GM21381 (cell line): Measurements from ENCODE around the gene C16orf96.

Experiments
- ATAC-seq: cut with Tn5 transposase; IDR thresholded peaks from one replicate; pipeline ENCODE4 v1.9.1; 2021; ENCODE audit warnings: mild to moderate bottlenecking, moderate library complexity; ENCODE audit not compliant: unreplicated experiment

The C16orf96 gene

GRCh38 chr16:4556112-4556511 is at the start of gene C16orf96:
Gene C16orf96, plus strand, starts transcription at chr16:4556340. Its CDS starts 150 bp downstream, at chr16:4556490.
- ATAC-seq: no peak

DNA sequence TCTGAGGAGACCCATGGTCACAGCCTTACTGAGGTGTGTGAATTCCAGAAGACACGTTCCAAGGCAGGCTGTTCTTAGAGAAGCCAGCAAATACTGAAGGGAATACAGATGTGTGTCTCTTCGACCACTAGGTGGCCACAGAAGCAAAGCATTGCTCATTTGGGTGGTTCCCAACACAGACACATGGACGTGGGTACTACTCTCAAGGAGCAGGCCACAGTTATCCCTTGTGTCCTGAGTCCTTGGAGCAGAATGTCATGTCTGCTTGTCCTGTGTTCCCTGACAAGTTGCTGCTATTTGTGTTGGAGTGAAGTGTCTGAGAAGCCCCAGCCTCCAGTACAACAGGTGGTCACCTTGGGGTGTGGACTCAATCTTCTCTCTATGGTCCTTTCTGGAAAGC is 49.7 kb upstream of the C16orf96 start:
- peak; percentile 63 for ATAC-seq

- ATAC-seq: no peak
Measured at GRCh38 chr16:4507588-4508345, 48.4 kb upstream of the C16orf96 start.

DNA sequence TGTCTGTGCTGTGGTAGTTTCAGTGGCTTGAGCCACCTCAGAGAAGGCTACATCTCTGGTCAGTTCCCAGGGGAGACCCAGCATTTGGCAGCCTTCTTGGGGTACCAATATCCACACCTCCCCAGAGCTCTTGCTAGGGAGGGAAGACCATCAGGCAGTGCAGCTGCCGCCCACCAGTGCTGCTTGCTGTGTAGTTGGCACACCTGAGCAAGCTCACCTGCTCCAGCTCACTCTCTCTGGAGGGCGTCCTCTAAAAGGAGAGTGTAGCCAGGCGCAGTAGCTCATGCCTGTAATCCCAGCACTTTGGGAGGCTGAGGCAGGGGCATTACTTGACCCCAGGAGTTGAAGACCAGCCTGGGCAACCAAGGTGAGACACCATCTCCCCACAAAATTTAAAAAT is 47.3 kb upstream of the C16orf96 start:
- no peak for ATAC-seq

GRCh38 chr16:4509420-4509819 is 46.7 kb upstream of the C16orf96 start:
- no peak for ATAC-seq

DNA sequence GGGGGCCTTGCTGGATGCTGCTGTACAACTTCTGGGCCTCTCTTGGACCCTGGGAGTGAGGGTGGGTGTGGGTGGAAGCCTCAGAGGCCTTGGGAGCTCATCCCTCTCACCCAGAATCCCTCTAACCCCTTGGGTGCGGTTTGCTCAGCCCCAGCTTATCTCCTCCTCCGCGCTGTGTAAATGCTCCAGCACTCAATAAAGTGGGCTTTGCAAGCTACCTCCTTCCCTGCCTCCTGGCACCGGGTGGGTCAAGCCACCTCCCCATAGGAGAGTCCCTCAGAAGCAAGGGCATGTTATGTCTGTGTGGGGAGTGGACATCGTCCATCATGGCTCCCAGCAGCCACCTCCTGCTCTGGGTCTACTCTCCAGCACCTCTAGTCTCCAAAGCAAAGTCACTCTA is 46.0 kb upstream of the C16orf96 start:
- no peak for ATAC-seq

DNA sequence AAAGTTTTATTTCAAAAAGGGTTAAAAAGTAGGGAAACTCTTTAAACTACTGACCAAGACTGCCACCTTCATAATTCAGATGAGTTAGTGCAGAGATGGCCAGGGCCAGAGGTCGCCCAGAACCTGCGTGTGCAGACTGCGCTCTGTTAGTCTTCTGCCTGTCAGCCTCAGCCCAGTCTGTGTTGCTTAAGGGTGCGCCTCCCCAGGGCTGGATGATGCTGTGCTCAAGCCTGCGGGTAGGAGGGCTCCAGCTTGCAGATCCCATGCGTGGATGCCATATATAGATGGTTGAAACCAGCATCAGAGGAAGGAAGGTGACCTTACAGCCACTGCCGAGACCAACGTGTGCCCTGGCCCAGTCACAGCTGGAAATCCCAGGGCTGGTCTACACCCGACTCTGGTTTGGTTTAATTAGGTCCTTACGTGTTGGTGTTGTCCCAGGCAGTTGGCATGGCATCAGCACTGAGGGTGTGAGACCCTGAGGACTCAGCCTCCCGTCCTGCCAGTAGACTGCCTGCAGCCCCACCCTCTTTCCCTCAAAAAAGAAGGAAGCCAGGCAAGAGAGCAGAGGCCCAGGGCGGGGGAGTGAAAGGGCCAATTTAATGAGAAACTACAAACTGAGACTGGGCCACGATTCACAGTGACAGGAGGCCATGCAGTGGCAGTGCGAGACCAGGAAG is 45.3 kb upstream of the C16orf96 start:
- no peak for ATAC-seq

GRCh38 chr16:4511441-4512082 is 44.6 kb upstream of the C16orf96 start:
- no peak for ATAC-seq

DNA sequence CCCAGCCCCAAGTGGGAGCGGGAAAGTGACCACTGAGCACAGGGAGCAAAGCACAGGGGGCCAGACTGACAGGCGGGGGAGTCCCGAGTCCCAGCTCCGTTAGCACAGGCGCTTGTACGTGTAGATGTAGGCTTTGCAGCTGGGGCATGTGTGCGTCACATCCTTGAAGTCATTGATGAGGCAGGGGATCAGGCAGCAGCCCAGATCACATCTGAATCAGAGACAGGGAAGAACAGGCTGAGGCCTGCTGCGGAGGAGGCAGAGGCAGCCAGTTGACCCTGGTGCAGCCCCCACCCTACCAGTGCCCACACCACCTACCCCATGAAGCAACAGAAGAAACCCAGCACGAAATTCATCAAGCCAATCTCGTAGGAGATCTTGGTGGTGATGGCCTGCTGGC is 43.7 kb upstream of the C16orf96 start:
- no peak for ATAC-seq

GRCh38 chr16:4513086-4513860 is 42.9 kb upstream of the C16orf96 start:
- ATAC-seq: no peak

- no peak for ATAC-seq
Measured at GRCh38 chr16:4513881-4514280, 42.3 kb upstream of the C16orf96 start.

DNA sequence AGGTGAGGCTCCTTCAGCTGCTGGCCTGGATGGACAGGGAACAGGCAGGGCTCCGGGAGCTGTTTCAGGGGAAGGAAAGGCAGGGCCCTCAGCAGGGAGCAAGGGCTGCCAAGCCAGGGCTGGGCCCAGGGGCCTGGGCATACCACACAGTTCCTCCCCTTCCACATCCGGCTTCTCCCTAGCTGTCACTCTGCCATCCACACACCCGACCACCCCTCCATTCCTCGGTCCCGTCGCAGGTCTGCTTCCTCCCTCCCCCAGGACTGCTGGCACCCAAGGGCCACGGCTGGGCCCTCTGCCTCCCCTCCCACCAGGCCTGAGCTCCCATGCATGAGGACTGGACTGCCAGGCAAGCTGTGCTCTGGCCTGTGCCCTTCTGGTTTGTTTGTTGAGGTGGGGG is 41.5 kb upstream of the C16orf96 start:
- no peak for ATAC-seq

- ATAC-seq: peak; percentile 61
Measured at GRCh38 chr16:4515611-4516233, 40.4 kb upstream of the C16orf96 start.

DNA sequence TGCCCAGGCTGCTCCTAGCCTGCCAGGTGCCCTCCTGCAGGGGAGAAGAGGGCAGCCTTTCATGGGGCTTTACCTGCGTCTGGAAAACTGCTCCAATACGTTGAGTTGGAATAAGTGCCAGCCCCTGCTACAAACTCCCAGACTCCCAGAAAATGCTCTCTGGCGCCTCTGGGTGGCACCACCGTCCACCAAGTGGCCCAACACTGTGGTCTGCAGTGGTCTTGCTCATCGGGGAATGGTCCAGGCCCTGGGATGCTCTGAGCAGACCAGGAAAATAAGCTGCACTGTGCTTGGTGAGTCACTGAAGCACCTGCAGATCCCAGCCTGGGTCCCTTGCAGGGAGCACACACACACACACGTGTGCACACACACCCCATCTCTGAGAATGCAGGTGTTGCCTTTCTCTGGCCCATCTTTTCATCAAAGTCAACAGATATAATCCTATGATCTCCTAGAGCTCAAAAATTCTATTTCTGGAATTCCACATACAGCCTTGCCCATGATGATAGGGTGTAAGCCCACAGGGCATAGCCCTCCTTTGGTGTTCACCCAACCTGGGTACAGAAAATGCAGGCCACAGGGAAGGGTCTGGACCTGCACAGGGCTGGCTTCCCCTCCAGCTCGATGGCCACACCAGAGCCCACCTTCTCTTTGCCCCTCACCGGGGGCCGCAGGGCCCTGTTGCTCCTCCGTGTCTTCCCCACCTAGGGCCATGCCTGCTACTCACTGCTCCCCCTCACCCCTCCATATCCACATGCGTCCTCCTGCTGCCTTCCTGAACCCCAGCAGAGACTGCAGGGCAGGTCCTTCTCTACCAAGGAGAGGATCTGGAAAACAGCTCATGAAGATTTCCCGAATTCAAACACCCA is 38.1 kb upstream of the C16orf96 start:
- no peak for ATAC-seq

DNA sequence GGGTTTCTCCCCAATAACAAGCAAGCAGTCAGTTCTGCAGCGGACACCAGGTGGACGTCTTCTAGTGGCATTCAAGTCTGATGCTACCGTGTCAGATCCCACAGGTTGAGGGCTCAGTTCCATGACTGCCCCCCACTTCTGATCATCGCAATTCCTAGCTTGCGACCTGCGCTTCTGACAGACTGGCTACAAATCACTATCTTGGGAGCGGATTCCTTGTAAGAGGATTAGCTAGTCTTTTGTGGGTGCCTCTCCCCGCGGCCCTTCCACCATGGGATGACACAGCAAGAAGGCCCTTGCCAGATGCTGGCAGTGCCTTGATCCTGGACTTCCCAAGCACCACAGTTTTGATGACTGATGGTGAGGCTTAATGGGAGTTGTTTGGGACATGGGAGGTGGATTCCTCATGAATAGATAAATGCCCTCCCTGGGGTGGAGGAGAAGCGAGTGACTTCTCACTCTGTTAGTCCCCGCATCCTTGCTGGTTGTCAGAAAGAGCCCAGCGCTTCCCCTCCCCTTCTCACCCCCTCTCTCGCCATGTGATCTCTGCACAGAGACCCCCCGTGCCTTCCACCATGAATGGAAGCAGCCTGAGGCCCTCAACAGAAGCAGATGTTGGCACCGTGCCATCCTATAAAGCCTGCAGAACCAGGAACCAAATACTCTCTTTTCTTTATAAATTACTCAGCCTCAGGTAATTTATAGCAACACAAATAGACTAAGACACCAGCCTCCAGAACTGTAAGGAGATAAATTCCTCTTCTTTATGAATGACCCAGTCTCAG is 36.7 kb upstream of the C16orf96 start:
- no peak for ATAC-seq

- ATAC-seq: no peak
Measured at GRCh38 chr16:4520913-4521312, 35.2 kb upstream of the C16orf96 start.

DNA sequence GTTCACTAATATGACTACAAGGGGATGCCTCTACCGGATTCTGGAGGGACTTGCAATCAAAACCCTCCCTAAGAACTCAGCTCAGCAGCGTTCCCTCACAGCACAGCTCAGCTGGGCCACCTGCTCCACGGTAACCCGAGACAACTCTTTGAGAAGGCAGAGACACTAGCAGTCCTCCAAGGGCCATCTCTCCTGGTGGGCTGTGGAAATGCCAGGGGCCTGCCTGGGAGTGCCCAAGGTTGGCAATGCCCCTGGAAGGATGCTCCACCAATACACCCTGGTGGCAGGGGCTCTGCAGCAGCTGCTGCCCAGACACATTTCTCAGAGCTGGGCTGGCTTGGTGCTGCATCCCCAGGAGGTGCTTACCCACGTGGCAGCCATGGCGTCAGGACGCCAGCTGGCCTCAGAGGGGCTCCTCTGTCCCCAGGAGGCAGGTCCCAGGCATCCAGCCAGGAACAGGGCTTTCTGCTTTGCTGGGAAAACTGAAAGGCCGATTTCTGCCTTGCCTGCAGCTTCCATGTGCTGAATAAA is 34.0 kb upstream of the C16orf96 start:
- no peak for ATAC-seq

- no peak for ATAC-seq
Measured at GRCh38 chr16:4523686-4524085, 32.5 kb upstream of the C16orf96 start.

- ATAC-seq: no peak
Measured at GRCh38 chr16:4524571-4524970, 31.6 kb upstream of the C16orf96 start.
